GM19099 (cell line): Measurements from ENCODE around the gene TAOK2.

ENCODE experiments used
- POLR2A ChIP-seq: IDR thresholded peaks from 3 replicates; pipeline ENCODE4 v1.6.1; 2011; ENCODE audit warnings: low read depth; ENCODE audit not compliant: insufficient read length; ENCODE audit errors: extremely low read depth

Gene TAOK2

DNA sequence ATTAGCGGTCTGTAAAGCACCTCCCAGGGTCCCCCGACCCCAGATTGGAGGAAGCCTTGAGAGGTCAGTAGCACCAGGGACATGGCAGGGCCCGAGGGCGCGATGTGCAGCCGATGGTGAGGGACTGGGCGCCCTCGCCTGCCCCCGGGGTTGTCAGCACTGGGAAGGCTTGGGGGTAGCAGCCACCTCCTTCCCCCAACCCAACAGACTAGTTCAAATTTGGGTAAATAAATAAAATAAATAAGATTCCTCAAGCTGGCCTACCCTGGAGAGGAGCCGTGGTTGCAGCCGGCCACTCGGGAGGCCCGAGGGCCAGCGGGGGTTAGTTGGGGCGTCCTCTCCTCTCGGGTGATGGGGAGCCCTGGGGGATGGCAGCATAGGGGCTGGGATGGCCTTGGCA, 50.8 kb downstream of the TAOK2 start:
- no peak for TF ChIP-seq POLR2A

- no peak for TF ChIP-seq POLR2A
Measured at GRCh38 chr16:30025156-30025555, 51.5 kb downstream of the TAOK2 start.

GRCh38 chr16:30025574-30025973, 51.9 kb downstream of the TAOK2 start:
- TF ChIP-seq POLR2A, result no peak

DNA sequence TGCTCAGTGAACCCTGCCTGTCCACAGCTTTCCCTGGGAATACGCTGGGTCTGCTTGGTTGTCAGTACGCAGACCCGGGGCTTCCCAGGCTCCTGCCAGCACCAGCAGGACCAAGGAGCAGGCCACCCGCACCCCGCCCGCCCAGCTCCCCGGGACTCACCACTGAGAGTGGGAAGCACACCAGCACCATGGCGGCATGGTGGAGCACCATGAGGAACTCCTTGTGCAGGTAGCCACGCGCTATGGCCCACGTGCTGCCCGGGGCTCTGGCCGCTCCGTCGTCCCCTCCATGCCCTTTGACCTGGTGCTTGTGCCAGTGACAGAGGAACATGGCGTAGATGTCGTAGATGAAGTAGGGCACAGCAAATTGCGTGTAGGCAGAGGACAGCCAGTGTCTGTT, 52.8 kb downstream of the TAOK2 start:
- TF ChIP-seq POLR2A, result no peak

DNA sequence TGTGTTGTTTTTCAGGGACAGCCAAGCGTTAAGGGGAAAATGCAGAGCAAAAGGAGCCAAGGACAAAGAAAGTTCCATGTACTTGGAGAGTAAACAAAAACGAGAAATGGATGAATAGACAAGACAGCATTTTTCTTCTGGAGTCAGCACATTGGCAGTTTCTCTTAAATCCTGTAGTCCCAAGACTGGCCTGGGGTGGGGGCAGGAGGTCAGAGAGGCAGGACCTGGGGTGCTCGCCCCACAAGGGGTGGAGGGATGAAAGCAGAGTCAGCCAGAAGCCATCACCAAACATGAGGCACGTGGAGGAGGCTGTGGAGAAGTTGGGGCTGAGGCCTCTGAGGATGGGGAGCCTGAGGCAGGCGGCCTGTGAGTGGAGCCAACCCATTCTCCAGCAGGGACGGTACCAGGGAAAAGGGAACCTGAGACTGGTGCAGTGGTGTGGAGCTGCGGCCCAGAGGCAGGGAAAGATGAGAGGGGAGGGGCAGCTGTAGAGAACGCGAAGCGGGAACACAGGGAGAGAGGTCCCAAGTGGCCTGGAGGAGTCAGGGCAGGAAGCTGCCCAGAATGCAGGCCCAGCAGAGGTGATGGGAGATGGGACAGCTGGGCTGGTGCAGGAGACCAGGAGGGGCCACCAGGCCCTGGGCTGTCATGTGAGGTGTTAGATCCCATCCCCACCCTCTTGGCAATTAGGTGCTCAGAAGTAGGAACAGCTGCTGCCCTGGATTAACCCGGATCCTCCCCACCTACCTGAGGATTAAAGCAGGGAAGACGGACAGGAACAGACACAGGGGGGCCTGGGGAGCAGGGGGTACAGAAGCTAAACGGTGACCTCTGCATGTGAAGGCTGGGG, 54.1 kb downstream of the TAOK2 start:
- TF ChIP-seq POLR2A, result no peak

GRCh38 chr16:30028438-30029076, 54.9 kb downstream of the TAOK2 start:
- TF ChIP-seq POLR2A, result no peak

GRCh38 chr16:30030011-30030685, 56.5 kb downstream of the TAOK2 start:
- no peak for TF ChIP-seq POLR2A

GRCh38 chr16:30030841-30031413, 57.3 kb downstream of the TAOK2 start, which contains the start of gene TLCD3B:
Gene TLCD3B (minus strand): TSS chr16:30031271. CDS start chr16:30030527, 744 bp downstream.
- TF ChIP-seq POLR2A, result no peak

DNA sequence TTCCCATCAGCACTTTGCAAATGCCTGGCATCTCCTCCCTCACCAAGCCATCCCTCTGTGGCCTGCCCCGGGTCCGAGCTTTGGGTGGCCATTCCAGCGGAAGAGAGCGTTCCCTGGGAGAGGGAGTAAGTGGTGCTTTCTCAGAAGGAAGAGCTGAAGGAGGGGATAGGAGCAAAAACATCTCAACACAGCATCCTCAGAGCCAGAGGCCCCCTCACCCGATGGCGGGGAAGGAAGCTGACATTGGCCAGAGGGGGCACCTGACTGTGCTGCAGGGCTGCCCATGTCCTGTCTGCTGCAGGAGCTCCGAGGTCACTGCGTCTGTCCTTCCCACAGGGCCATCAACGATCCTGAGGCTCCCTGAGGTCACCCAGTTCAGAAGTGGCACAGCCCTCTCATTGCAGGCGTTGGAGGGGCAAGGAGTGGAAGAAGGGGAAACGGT, 57.8 kb downstream of the TAOK2 start:
- no peak for TF ChIP-seq POLR2A

- no peak for TF ChIP-seq POLR2A
Measured at GRCh38 chr16:30032083-30032819, 58.6 kb downstream of the TAOK2 start.

GRCh38 chr16:30033270-30033669, 59.6 kb downstream of the TAOK2 start:
- no peak for TF ChIP-seq POLR2A

DNA sequence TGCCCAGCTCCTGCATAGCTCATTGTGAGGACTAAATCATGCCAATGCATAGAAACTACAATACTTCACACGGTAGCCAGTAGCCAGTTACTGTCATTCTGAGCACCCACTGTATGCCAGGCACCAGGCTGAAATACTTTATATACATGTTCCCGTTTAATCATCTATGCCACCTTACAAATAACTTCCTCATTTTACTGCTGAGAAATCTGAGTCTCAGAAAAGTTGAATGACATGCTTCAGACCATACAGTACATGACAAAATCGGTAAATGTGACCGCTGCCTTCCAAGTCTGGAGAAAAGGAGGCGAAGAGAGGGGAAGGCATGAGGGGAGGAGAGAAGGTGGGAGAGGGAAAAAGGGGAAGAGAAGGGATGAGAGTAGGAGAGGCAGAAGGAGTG, 66.6 kb downstream of the TAOK2 start:
- TF ChIP-seq POLR2A, result no peak

DNA sequence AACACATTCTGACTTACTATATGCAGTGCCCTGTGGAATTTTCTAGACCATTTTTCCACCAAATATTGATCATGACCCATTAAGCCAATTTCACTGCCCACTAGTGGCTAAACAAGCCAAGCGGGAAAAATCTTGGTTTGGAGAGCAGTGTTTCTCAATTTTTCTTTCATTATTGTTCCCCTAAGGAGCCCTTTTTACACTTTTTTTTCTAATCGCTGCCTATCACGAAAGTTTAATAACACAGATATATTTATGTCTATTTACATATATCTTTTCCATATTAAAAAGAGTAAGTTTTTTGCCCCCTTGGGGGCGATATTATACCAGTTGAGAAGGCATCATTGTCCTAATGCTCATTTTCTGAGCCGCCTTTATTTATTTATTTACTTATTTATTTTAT, 68.2 kb downstream of the TAOK2 start:
- TF ChIP-seq POLR2A, result no peak
